Measurements from ENCODE around the gene ZNF777.

The ZNF777 gene

DNA sequence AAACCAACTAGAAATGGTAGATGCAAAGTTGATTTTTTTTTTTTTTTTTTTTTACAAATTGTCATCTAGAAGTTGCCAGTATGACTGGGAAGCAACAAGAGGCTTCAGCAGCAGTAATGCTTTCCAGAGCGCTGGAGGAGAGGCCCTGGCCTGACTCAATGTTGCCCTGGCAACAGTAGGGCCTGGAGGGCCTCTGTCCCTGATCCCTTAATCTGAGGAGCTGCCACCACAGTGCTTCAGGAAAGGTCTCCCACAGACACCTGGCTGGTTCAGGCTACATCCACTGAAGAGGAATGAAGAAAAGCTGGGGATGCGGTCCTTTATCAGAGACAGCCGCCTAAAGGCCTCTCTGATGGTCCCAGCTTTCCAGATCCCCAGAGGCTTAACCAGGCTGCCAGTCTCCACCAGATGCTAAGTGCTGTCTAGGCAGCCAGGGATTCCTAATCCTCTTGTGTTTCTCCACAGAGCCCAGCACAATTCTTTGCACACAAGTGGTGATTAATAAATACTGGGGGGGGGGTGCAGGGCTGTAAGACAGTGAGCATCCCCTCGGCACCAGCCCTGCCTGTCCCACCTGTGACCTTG lies 33.7 kb downstream of the ZNF777 start:
- Histone ChIP-seq H3K9me2 (replicated peaks; ENCODE audit: control insufficient read depth, low read length) (no peaks in the 10 kb centered on the region), H3K4me1 (ENCODE audit: control insufficient read depth, low read length) (peaks cover 7% of the 10 kb centered on the region), H3K4me2 (ENCODE audit: low read length) (no peak overlapping the region), H3K36me3 (ENCODE audit: control insufficient read depth, low read length) (peaks cover 8% of the 10 kb centered on the region), H4K20me1 (ENCODE audit: control insufficient read depth, insufficient read depth, low read depth, low read length) (no peaks in the 10 kb centered on the region), H3K79me2 (ENCODE audit: control insufficient read depth, low read length) (no peaks in the 10 kb centered on the region), H3K27ac (ENCODE audit: low read depth, low read length) (no peak overlapping the region), H3K27me3 (ENCODE audit: control insufficient read depth, low read length) (peaks cover 9% of the 10 kb centered on the region), H3F3A (ENCODE audit: control insufficient read depth, insufficient read depth) (peaks cover 9% of the 10 kb centered on the region), H3K9me3 (ENCODE audit: control insufficient read depth, insufficient read depth, low read length) (no peaks in the 10 kb centered on the region), H3K4me3 (ENCODE audit: low read length) (no peak overlapping the region)
- TF ChIP-seq, protein P1, sequence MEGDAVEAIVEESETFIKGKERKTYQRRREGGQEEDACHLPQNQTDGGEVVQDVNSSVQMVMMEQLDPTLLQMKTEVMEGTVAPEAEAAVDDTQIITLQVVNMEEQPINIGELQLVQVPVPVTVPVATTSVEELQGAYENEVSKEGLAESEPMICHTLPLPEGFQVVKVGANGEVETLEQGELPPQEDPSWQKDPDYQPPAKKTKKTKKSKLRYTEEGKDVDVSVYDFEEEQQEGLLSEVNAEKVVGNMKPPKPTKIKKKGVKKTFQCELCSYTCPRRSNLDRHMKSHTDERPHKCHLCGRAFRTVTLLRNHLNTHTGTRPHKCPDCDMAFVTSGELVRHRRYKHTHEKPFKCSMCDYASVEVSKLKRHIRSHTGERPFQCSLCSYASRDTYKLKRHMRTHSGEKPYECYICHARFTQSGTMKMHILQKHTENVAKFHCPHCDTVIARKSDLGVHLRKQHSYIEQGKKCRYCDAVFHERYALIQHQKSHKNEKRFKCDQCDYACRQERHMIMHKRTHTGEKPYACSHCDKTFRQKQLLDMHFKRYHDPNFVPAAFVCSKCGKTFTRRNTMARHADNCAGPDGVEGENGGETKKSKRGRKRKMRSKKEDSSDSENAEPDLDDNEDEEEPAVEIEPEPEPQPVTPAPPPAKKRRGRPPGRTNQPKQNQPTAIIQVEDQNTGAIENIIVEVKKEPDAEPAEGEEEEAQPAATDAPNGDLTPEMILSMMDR (IDR thresholded peaks at IDR 0.05; ENCODE audit: low read depth, low read length, poor library complexity, severe bottlenecking): no peak
- no peak for TF ChIP-seq EZH2phosphoT487 (IDR thresholded peaks at IDR 0.05; ENCODE audit: borderline replicate concordance, low read length)

DNA sequence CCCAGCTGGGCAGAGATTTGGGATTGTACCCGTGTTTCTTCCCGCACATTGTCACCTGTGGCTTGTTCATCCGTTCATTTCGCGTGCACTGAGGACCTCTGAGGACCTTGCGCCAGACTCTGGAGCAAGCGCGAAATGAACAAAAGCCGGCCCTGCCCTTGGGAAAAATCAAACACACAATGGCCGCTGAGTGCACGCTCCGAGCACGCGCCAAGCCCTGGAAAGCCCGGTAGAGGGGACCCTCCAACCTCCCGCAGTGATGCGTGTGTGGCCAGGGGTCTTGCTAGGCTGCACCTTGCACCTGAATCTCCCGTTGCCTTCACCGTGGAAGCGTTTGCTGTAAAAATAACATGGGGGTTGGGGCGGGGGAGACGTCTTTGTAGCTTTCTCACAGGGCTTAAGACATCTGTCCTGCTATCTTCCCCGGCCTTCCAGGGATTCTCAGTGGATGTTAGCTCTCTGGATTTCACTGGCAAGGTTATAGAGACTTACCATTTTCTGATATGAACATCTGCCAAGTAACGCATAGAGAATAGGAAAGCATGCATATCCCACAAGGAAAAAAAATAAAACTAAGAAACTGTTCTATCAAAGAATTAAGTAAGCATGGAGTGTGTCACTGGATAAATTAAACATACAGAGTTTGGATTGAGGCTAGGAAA lies 37.3 kb downstream of the ZNF777 start:
- Histone ChIP-seq H3K9me2 (replicated peaks; ENCODE audit: control insufficient read depth, low read length) (no peaks in the 10 kb centered on the region), H3K4me2 (ENCODE audit: low read length) (no peak overlapping the region), H3K9me3 (ENCODE audit: control insufficient read depth, insufficient read depth, low read length) (no peaks in the 10 kb centered on the region)

DNA sequence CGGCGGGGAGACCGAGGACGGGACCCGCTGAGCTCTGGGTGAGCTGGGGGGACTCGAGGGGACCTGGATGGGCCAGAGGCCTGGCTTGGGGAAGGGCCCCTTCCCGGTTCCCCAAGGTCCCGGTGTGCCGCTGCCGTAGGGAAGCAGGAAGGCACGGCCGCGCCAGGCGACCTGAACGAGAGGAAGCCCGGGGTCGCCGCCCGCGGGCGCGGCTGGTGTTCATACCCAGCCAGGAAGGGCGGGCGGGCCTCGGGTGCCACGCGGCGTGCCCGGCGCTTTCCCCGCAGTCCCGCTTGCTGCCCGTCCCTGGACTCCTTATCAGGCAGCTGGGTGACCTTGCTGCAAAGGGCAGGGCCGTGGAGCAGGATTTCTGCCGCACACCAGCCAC lies 38.0 kb downstream of the ZNF777 start:
- Histone ChIP-seq H3K4me3 (ENCODE audit: low read length) (peak overlapping the region; percentile 67), H3F3A (ENCODE audit: control insufficient read depth, insufficient read depth) (peaks cover 9% of the 10 kb centered on the region), H4K20me1 (ENCODE audit: control insufficient read depth, insufficient read depth, low read depth, low read length) (no peaks in the 10 kb centered on the region), H3K9me3 (ENCODE audit: control insufficient read depth, insufficient read depth, low read length) (no peaks in the 10 kb centered on the region), H3K79me2 (ENCODE audit: control insufficient read depth, low read length) (no peaks in the 10 kb centered on the region), H3K4me2 (ENCODE audit: low read length) (peak overlapping the region; percentile 77), H3K36me3 (ENCODE audit: control insufficient read depth, low read length) (no peaks in the 10 kb centered on the region), H3K27me3 (ENCODE audit: control insufficient read depth, low read length) (peaks cover 9% of the 10 kb centered on the region), H3K9me2 (replicated peaks; ENCODE audit: control insufficient read depth, low read length) (no peaks in the 10 kb centered on the region), H3K27ac (ENCODE audit: low read depth, low read length) (no peak overlapping the region), H3K4me1 (ENCODE audit: control insufficient read depth, low read length) (peaks cover 13% of the 10 kb centered on the region)
- TF ChIP-seq, protein P1 (IDR thresholded peaks at IDR 0.05; ENCODE audit: low read depth, low read length, poor library complexity, severe bottlenecking): no peak
- TF ChIP-seq EZH2phosphoT487 (IDR thresholded peaks at IDR 0.05; ENCODE audit: borderline replicate concordance, low read length): no peak

More for the DNA sequence above, 37.3 kb downstream of the ZNF777 start:
- peaks cover 9% of the 10 kb centered on the region for H3K27me3 ChIP-seq (ENCODE audit: control insufficient read depth, low read length)
- peaks cover 9% of the 10 kb centered on the region for H3F3A ChIP-seq (ENCODE audit: control insufficient read depth, insufficient read depth)
- H3K4me1 ChIP-seq (ENCODE audit: control insufficient read depth, low read length): peaks cover 13% of the 10 kb centered on the region
- no peak overlapping the region for H3K27ac ChIP-seq (ENCODE audit: low read depth, low read length)
- H3K4me3 ChIP-seq (ENCODE audit: low read length): no peak overlapping the region
- TF ChIP-seq, protein P1 (IDR thresholded peaks at IDR 0.05; ENCODE audit: low read depth, low read length, poor library complexity, severe bottlenecking): no peak
- TF ChIP-seq EZH2phosphoT487 (IDR thresholded peaks at IDR 0.05; ENCODE audit: borderline replicate concordance, low read length): no peak
- no peaks in the 10 kb centered on the region for H4K20me1 ChIP-seq (ENCODE audit: control insufficient read depth, insufficient read depth, low read depth, low read length)
- no peaks in the 10 kb centered on the region for H3K79me2 ChIP-seq (ENCODE audit: control insufficient read depth, low read length)
- H3K36me3 ChIP-seq (ENCODE audit: control insufficient read depth, low read length): no peaks in the 10 kb centered on the region

All from DOHH2 (cell line).